HepG2 (cell line): Measurements from ENCODE around the gene RPS6KC1.
A peak's percentile ranks its signal among the peaks of the same experiment; 100 is the strongest.

ENCODE experiments used
- BRCA1 ChIP-seq: sonication (generic); formaldehyde crosslinking; IDR thresholded peaks from 2 replicates; pipeline ENCODE4 v1.4.0; 2020; ENCODE audit warnings: missing genetic modification reagents
- CHD2 ChIP-seq: IDR thresholded peaks from 2 replicates; pipeline ENCODE4 v1.6.1; 2011; ENCODE audit warnings: low read depth, low read length, improper control_type of control experiment
- ESRRA ChIP-seq: sonication (generic); formaldehyde crosslinking; IDR thresholded peaks from 2 replicates; pipeline ENCODE4 v1.5.1; 2020; ENCODE audit warnings: mild to moderate bottlenecking, low read depth, missing genetic modification reagents
- EZH2 ChIP-seq: conservative IDR thresholded peaks from 2 replicates; pipeline ENCODE4 v1.6.1; 2012; ENCODE audit warnings: mild to moderate bottlenecking, low read depth, low read length, moderate library complexity
- GABPB1 ChIP-seq: IDR thresholded peaks from 2 replicates; pipeline ENCODE4 v1.6.1; 2016; ENCODE audit warnings: mild to moderate bottlenecking, missing genetic modification reagents, moderate library complexity, missing compliant biosample characterization
- IRF1 ChIP-seq: sonication (generic); formaldehyde crosslinking; IDR thresholded peaks from 2 replicates; pipeline ENCODE4 v1.4.0; 2020; ENCODE audit warnings: low read depth, mild to moderate bottlenecking, missing genetic modification reagents
- SP2 ChIP-seq: sonication (generic); formaldehyde crosslinking; IDR thresholded peaks from 2 replicates; pipeline ENCODE4 v1.5.1; 2020; ENCODE audit warnings: mild to moderate bottlenecking, missing genetic modification reagents
- THAP7 ChIP-seq: sonication (generic); formaldehyde crosslinking; IDR thresholded peaks from 2 replicates; pipeline ENCODE4 v1.8.1; 2023; ENCODE audit warnings: mild to moderate bottlenecking, missing genetic modification reagents
- ZBTB7A ChIP-seq: sonication (generic); formaldehyde crosslinking; IDR thresholded peaks from 2 replicates; pipeline ENCODE4 v1.8.0; 2022; ENCODE audit warnings: mild to moderate bottlenecking, missing genetic modification reagents

- TF ChIP-seq CHD2 (no peak), SP2 (CRISPR knock-in tag) (no peak), THAP7 (CRISPR knock-in tag) (peak; percentile 87), ESRRA (CRISPR knock-in tag) (0 out of 2 replicates have a peak, but pooled peaks have one; percentile 4), BRCA1 (0 out of 2 replicates have a peak, but pooled peaks have one; percentile 74), GABPB1 (CRISPR knock-in tag) (peak; percentile 86), IRF1 (CRISPR knock-in tag) (no peak), ZBTB7A (peak; percentile 25; the same call in 1 of the 2 replicates), EZH2 (no peak)
These were observed 35.7 kb upstream of the RPS6KC1 start, which contains the start of gene ANGEL2 for GRCh38 chr1:213015099-213016050.
